8988T (cell line): Measurements from ENCODE around the gene SSBP2.

ENCODE experiments used
- DNase-seq: peaks from one replicate; pipeline ENCODE4 v3.0.0; 2011

The SSBP2 gene

DNA sequence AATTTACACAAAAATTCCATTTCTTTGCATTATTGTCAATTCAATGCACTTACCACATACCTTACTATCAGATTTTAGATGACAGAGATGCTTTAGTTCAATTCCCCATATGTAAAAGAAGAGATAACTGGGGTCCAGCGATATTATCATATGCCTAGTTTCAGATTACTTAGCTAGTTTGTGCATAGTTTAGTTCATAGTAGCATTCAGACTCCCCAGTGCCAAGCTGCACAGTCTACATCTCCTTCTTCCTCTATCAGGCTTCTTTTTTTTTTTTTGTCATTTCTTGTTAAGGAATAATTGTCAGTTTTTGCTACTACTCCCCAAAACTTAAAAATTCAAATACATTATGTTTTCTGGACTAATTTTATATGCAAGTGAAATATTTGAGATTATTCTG is 175.0 kb downstream of the SSBP2 start:
- DNase-seq, result no peak

DNA sequence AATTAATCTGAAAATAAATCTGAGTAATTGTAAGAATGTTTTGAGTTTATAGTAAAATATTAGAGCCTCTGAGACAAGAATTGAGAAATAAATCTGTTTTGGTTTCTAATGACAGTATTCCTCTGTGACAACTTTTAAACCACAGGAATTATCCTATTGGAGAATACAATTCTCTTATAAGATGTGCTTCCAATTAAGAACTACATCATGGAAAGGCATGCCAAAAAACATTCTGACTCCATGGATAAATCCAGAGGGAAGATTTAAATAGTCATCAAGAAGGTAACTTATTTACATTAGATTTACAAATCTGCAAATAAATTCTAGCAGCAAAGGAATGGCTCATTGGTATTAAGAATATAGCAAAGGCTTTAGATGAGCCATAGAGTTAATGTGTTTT is 178.7 kb downstream of the SSBP2 start:
- no peak for DNase-seq

DNA sequence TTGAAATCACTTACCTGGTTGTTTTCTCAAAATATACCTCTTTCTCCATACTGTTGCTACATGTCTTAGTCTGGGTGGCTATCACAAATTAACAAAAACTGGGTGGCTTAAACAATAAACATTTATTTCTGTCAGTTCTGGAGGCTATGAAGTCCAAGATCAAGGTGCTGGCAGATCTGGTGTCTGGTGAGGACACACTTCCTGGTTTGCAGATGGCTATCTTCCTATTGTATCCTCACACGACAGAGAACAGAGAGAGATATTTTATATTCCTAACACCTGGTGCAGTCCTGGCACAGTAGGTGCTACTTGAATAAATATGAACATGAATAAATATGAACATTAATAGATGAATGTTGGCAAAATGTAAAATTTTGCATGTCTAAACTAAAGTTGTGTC is 192.7 kb downstream of the SSBP2 start:
- no peak for DNase-seq

DNA sequence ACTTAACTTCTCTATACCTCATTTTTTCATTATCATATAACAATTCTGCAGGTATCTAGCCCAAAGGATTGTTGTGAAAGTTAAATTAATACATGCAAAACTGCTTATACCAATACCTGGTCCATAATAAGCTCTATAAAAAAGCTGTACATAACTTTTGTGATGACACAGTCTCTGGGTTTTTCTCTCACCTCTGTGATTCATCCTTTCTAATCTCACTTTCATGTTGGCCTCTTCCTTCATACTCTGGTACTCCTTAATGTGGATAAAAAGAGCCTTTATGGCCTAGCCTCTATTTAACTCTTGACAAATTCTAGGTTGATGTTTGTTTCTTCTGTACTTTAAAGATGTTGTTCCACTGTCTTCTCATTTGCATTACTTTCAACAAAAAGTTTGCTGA is 194.1 kb downstream of the SSBP2 start:
- DNase-seq, result no peak

DNA sequence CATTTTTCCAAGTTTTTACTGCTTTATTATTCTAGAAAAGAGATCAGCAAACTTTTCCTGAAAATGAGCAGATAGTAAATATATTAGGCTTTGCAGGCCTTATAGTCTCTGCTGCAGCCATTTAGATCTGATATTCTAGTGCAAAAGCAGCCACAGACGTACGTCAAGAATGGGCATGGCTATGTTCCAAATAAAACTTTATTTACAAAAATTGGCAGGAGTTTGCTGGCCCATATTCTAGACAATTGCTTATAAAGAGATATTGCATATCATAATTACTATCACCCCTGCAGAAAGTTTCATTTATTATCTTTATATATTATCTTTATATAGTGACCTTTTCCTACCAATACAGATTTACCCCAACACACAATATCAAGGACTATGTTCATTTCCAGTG is 195.0 kb downstream of the SSBP2 start:
- DNase-seq, result no peak

DNA sequence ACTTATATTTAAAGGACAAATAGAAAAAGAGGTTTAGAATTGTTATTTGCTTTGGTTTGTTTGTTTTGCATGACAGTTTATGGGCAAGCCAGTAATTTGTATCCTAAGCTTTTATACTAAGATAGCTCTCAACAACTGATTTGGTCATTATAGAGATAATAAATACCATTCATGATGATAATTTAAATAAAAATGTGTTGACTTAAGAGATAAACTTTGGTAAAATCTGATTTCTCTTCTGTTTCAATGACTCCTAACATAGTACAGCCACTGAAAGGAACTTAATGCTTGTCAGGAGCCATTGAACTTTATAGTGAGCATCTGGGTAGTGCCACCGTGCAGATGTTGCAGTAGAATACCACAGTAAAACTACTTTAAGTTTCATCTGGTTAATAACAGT is 196.2 kb downstream of the SSBP2 start:
- DNase-seq, result no peak

DNA sequence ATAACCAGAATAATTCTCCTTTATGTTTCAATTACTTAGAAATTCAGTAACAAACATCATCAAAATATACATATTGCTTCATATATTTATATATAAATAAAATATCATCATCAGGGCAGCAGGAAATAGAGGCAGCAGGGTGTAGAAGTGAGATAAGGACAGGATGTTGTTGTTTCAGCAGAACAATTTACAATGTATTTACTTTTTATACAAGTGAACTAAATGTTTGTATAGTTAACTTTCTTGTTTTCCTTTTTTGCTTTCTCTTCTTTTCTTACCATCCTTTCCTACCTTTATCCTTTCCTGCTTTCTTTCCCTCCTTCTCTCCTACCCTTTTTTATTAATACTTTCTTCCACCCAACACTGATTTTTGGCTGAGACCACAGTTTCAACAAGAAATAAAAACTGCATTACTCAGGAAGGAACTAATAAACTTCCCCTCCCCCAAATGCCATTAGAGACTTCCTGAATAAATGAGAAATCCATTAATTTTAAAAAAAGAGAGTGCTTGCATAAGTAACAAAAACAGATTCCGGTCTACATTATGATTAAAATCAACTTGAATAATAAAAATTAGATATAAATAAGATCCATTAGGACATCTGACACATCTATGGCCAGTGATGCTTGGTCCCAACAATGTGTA is 197.2 kb downstream of the SSBP2 start:
- DNase-seq, result no peak

DNA sequence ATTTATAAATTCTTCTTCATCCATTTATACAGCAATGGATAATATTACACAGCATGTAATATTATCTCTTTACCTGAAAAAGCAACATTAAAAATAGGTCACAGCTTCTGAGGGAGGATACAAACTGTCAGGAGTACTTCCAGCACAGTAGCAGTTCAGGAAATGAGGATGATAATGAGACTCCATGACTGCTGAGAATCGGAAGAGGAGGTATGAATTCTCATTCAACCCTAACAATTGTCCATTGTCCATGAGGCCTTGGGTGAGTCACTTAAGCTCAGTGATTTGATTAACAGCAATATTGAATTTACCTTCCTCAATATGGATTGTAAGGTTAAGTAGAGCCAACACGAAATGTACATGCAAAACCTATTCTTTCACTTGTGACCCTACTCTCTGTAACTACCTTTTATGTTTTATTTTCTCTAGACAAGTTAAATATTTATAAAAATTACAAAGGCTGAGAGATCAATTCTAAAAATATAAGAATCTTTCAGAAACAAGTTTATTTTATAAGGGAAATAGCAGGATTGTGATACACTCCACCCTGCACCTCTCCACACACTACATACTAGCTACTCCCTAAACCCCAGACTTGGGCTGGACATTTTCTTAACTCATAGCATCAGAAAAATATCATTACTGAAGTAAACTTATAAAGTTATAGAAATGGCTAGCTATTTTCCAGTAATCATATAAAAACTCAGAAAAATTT is 197.9 kb downstream of the SSBP2 start:
- no peak for DNase-seq

DNA sequence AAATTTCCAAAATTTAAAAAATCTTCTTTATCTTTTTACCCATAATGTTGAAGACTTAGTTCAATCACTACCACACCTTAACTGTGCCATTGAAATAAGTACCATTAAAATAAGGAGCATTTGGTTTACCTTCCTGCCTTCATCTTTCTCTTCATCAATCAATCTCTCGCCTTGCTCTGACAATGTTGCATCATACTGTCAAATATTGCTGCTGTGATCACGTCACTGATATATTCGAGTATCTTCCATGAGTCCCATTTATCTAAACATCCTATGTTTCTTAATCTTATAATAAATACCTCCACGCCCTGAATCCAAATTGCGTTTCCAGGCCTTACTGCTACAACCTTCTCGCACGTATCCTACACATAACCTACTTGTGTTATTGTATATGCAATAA is 201.8 kb downstream of the SSBP2 start:
- DNase-seq, result no peak

DNA sequence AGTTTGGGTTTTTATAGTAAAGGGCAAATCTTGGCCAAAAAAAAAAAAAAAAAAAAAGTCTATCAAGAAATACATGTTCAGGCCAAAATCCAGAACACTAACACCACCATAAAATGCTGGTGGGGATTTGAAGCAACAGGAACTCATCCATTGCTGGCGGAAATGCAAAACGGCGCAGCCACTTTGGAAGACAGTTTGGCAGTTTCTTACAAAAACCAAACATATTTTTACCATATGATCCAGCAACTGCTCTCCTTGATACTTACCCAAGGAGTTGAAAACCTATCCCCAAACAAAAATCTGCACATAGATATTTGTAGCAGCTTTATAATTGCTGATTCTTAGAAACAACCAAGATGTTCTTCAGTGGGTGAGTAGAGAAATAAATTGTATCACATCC is 203.9 kb downstream of the SSBP2 start:
- DNase-seq, result no peak

DNA sequence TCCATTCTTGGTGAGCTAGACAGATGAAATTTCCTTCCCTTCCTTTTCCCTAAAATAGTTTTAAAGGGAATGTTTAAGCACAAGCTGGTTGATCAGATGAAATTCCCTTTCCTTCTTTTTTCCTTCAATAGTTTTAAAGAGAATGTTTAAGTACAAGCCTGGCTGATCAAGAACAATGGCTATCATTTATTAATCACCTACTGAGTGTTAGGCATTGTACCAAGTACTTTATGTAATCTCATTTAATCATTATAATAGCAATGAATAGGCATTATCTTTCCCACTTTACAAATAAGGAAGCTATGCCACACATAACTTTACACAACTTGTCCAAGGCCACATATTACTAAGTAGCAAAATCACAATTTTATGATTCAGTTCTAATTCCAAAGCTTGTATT is 205.0 kb downstream of the SSBP2 start:
- no peak for DNase-seq

DNA sequence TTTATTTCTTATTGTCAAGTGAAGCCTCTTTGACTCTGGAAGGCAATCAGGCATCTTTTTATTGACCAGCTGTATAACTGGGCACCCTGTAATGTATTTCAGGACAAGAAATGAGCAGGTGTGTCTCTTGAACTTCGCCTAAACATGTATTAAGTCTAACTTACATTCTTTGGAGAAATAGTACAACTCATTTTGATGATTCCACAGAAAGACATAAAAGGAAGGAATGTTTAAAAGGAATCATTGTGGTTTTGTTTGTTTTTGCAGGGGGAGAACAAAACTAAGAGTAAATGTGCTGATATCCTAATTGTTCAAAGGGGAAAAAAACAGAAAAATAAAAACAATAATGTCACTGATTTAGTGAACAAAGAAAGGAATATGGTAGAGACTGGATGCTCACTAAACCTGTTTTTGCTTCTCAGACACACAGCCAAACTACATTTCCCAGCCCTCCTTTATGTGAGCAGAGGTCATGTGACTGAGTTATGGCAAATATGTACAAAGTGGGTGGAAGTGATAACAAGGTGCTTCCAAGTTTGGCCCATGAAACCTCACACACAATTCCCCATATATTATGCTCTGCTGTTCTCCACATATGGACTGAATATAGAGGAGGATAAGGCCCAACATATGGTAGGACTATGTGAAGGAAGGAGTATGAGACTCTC is 206.4 kb downstream of the SSBP2 start:
- DNase-seq, result no peak

DNA sequence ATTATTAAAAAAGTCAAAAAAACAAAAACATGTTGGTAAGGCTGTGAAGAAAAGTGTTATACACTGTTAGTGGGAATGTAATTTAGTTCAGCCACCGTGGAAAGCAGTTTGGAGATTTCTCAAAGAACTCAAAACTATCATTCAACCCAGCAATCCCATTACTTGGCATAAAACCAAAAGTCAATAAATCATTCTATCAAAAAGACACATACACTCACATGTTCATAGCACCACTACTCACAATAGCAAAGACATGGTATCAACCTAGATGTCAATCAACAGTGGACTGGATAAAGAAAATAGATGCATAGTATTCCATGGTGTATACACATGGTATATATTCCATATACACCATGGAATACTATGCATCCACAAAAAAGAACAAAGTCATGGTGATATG is 208.7 kb downstream of the SSBP2 start:
- DNase-seq, result no peak

DNA sequence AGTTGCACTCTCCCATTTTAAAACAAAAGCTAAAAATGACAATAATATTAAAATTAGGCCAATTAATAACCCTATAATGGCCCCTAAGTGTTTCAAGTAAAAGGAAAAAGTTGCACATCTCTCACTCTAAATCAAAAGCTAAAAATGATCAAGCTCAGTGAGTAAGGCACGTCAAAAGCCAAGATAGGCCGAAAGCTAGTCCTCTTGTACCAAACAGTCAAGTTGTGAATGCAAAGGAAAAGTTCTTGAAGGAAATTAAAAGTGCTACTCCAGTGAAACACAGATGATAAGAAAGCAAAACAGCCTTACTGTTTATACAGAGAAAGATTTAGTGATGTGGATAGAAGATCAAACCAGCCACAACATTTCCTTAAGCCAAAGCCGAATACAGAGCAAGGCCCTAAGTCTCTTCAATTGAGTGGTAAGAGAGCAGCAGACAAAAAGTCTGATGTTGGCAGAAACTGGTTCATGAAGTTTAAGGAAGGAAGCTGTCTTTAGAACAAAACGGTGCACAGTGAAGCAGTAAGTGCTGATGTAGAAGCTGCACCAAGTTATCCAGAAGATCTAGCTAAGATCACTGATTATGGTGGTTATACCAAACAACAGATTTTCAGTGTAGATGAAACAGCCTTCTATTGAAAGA is 212.9 kb downstream of the SSBP2 start:
- no peak for DNase-seq

DNA sequence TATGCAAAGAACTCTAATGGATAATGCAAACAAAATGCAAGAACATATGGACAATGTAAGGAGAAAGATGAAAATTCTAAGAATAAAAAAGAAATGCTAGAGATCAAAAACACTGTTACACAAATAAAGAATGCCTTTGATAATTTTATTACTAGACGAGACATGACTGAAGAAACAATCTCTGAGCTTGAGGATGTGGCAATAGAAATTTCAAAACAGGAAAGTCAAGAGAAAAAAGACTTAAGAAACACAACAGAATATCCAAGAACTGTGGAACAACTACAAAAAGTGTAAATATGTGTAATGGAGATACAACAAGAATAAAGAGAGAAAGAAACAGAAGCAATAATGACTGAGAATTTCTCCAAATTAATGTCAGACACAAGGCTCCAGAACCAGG is 216.5 kb downstream of the SSBP2 start:
- DNase-seq, result no peak

DNA sequence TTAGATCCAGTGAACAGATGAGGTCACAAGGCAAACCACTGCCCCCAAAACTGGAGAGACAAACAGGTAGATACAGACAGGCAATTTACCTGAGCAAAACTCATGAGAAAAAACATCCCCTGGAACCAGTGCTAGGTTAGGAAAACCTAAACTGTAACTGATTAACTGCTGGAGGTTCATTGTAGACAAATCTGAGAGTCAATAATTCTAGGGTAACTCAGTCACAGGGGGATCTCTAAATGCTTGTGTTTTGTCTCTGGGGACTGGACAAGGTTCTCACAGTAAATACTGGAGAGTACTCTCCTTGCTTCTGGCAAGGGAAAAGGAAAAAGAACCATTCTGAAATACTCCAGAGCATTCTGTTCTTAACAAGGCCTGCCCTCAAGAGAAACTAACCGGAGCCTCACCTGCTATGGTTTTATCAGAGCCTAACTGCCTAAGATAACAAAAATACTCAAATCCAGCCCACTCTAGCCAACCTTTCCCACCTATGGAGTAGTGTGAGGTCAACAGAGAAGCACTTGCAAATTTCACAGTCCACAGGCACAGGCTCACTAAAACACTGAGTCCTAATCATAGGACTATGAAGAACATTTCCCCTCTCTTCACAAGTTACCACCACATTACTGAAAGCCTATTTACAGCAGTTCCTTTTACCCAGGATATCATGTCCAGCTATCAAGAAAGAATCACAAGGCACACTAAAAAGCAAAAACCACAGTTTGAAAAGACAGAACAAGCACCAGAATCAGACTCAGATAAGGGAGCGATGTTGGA is 217.1 kb downstream of the SSBP2 start:
- DNase-seq, result no peak

DNA sequence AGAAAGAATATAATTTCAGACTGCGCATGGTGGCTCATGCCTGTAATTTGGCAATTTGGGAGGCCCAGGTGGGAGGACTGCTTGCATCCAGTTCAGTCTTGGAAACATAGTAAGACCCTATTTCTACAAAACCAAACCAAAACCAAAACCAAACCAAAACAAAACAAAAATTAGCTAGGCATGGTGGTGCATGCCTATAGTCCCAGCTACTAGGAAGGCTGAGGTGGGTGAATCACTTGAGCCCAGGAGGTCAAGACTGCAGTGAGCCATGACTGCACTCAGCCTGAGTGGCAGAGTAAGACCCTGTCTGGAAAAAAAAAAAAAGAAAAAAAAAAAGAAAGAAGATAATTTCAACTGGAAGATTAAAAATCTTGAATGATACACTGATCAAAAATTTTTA is 220.0 kb downstream of the SSBP2 start:
- DNase-seq, result no peak

DNA sequence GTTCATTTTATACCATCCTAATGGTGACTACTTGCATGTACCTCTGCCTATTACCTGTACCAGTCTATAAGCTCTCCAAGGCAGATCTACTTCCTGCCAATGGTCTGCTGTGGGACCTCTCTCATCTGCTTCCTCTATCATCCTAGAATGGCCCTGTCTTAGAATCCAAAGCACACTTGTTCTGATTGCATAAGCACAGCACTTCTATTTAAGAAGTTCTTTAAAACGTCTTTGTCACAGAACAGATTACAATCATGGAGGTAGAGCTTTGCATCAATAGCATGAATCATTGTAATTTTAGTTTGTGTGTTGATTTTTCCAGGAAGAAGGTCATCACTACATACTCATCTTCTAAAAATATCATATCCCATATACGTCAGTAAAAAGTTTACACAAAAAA is 225.2 kb downstream of the SSBP2 start:
- DNase-seq, result no peak

DNA sequence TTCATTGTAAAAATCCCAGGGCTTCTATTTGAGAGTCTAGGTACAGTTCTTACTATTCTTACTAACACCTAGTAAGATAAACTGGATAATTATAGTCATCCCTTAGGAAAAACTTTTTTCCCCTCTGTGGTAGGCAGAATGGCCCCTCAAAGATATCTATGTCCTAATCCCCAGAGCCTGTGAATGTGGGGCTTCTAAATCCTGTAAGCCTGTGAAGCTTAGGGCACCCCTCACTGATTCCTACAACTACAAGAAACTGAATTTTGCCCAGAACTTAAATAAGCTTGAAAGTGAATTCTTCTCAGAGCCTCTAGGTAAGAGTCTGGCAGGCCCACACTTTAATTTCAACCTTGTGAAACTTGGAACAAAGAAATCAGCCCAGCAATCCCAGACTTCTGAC is 226.9 kb downstream of the SSBP2 start:
- DNase-seq, result no peak

DNA sequence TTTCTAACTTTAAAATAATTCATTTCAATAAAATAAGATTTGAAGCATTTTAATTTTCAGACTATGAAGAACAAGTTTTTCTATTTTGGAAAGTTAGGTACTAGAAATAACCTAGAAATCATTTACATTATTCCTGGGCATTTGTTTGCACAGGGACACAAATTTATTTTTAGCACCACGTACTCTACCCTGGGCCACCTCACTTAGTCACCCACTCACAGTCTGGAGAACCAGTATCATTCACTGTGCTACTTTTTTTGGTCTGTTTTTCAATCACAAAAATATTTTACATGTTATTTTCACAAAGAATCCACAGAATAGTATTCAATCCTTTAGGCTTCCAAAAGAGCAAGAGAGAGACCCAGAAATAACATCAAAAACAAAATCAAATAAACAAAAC is 228.3 kb downstream of the SSBP2 start:
- DNase-seq, result no peak

DNA sequence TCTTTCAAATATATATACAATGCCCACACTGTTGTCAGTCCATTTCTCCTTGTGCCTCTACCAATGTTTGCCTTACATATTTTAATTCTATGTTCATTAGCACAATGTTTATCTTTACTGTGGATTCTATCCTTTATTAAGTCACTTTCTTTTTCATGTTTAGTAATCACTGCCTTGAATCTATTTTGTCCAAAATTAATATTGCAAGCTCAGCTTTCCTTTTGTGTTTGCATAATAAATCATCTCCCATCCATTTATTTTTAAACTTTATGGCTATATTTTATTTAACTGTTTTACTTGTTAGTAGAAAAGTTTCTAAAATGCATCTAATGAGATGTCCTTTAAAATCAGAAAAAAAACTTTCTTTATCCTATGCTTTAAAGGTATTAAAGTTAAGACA is 230.1 kb downstream of the SSBP2 start:
- DNase-seq, result no peak

DNA sequence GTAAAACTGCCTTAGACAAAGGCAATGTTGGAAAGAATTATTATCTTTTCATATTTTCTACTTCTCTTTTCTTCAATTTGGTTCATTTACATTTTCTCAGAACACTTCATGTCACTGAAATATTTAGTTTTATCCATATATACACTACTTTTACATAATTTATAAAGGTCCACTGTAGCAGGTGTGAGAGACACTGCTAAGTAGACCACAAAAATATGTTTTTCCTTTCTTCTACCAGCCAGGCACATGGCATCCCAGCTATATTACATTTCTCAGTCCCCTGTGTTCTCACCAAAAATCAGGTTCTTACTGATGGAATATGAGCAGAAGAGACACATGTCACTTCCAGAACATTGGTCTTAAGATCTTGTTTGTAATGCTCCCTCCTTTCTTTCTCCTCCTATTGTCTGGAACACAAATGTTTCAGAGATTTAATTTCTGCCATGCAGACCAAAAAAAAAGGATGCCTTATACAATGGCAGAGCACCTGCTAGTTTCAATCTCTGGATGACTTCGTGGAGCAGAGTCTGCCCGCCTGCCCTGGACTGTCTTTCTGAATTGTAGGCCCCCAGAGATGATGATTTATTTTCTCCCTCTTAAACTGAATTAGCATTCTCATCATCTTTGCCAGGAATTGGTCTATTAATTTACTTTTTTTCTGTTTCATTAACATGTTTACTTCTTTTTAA is 231.5 kb downstream of the SSBP2 start:
- DNase-seq, result no peak

DNA sequence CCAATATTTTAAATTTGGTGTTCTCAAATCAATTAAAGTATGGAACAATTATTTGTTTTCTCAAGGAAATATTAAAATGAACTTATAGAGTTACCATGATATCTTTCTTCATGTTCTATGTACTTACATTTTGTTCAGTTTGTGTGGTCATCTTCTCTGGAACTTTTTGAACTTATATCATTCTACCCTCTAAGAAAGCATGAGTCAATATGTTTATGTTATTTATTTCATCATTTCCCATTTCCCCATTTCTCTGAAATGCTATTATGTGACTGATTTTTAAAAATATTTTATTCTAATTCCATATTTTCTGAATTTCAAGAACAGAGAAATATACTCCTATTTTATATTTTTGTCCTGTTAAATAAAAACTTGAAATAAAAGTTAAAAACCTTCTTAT is 233.4 kb downstream of the SSBP2 start:
- no peak for DNase-seq
